ENCODE results near the gene LORICRIN. TPM values are rescaled to one million over a fixed set of nuclear protein-coding genes. Genes with fewer than 3 reads are reported as not detected.

Gene LORICRIN
- polyA plus RNA-seq, 1 experiment, result not detected

DNA sequence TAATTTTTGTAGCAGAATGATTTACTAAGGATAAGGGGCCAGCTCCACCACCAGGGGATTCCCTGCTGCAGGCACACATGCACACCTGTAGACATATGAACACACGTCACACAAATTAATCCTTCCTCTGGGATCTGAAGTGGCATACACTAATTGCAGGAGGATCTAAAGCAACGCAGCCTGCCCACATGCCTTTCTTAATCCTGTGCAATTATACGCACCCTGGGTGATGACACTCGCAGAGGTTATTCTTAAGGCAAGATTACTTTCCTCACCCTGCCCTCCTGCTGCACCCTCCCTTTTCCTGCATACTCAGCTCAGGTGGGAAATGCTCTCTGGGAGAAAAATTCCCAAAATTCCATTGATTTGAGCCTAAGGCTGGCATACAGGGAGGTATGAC lies 7.5 kb upstream of the LORICRIN start:
- no peak overlapping the region for H3K4me3 ChIP-seq (ENCODE audit: low read depth, low read length)
- POLR2A ChIA-PET, result no interaction called here
- no peak for DNase-seq (ENCODE audit: low read depth, low spot score)
- no peaks in the 10 kb centered on the region for H3K9me3 ChIP-seq (ENCODE audit: control insufficient read depth, insufficient read depth, low read length)
- TF ChIP-seq, protein P1, sequence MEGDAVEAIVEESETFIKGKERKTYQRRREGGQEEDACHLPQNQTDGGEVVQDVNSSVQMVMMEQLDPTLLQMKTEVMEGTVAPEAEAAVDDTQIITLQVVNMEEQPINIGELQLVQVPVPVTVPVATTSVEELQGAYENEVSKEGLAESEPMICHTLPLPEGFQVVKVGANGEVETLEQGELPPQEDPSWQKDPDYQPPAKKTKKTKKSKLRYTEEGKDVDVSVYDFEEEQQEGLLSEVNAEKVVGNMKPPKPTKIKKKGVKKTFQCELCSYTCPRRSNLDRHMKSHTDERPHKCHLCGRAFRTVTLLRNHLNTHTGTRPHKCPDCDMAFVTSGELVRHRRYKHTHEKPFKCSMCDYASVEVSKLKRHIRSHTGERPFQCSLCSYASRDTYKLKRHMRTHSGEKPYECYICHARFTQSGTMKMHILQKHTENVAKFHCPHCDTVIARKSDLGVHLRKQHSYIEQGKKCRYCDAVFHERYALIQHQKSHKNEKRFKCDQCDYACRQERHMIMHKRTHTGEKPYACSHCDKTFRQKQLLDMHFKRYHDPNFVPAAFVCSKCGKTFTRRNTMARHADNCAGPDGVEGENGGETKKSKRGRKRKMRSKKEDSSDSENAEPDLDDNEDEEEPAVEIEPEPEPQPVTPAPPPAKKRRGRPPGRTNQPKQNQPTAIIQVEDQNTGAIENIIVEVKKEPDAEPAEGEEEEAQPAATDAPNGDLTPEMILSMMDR (IDR thresholded peaks at IDR 0.05; ENCODE audit: low read depth, low read length), result no peak
- no peak overlapping the region for H3K27ac ChIP-seq (ENCODE audit: low read depth, low read length)
- CTCF ChIA-PET, result no interaction called here
- H3K27me3 ChIP-seq (ENCODE audit: control insufficient read depth, insufficient read depth, low read length), result no peaks in the 10 kb centered on the region

DNA sequence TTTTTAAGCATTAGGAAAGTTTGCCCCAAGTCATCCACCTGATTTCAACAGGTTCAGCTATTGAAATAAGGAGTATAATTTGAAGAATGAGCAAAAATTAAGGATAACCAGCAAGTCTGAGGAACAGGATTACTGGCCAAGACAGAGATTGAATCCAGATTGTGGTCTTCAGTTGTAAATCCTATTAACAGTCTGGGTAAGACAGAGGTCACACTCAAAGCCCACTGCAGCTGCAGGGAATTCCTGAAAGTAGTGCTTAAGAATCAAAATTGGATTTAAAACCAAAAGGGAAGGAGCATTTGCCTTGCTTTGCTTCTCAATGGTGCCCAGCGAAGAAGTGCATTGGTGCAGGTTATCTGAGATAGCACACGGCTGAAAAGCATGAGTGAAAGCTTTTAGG lies 6.4 kb upstream of the LORICRIN start:
- no peak for DNase-seq (ENCODE audit: low read depth, low spot score)
- H3K27ac ChIP-seq (ENCODE audit: low read depth, low read length), result no peak overlapping the region
- POLR2A ChIA-PET, result no interaction called here
- no peaks in the 10 kb centered on the region for H3K27me3 ChIP-seq (ENCODE audit: control insufficient read depth, insufficient read depth, low read length)
- CTCF ChIA-PET, result interaction anchor here (0.6 kb wide), 1 partner anchor 24 kb away, joined by 3 read pairs; no protein-coding TSS in a partner anchor
- no peaks in the 10 kb centered on the region for H3K9me3 ChIP-seq (ENCODE audit: control insufficient read depth, insufficient read depth, low read length)
- TF ChIP-seq, protein P1 (IDR thresholded peaks at IDR 0.05; ENCODE audit: low read depth, low read length), result no peak
- no peak overlapping the region for H3K4me3 ChIP-seq (ENCODE audit: low read depth, low read length)

DNA sequence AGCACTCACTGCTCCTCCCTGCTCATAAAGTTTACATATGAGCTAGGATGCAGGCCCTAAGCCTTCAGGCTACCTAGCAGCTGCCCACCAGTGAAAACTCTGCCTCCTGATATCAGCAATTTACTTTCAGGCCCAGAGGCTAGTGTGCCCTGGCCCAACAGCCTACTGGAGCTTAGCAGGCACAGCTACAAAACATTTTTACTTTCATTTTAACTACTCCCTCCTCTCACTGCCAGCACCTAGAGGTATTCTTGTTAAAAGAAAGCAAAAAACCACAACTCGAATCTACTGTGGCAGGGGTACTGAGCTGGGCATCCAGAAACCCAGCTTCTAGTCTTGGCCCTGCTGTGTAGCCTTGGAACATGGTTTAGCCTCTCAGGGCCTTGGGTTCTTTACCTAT lies 5.8 kb upstream of the LORICRIN start:
- Histone ChIP-seq H3K27me3 (ENCODE audit: control insufficient read depth, insufficient read depth, low read length) (no peaks in the 10 kb centered on the region), H3K9me3 (ENCODE audit: control insufficient read depth, insufficient read depth, low read length) (no peaks in the 10 kb centered on the region), H3K27ac (ENCODE audit: low read depth, low read length) (no peak overlapping the region), H3K4me3 (ENCODE audit: low read depth, low read length) (no peak overlapping the region)
- POLR2A ChIA-PET, result no interaction called here
- DNase-seq (ENCODE audit: low read depth, low spot score), result no peak
- TF ChIP-seq, protein P1 (IDR thresholded peaks at IDR 0.05; ENCODE audit: low read depth, low read length), result no peak
- CTCF ChIA-PET, result no interaction called here

DNA sequence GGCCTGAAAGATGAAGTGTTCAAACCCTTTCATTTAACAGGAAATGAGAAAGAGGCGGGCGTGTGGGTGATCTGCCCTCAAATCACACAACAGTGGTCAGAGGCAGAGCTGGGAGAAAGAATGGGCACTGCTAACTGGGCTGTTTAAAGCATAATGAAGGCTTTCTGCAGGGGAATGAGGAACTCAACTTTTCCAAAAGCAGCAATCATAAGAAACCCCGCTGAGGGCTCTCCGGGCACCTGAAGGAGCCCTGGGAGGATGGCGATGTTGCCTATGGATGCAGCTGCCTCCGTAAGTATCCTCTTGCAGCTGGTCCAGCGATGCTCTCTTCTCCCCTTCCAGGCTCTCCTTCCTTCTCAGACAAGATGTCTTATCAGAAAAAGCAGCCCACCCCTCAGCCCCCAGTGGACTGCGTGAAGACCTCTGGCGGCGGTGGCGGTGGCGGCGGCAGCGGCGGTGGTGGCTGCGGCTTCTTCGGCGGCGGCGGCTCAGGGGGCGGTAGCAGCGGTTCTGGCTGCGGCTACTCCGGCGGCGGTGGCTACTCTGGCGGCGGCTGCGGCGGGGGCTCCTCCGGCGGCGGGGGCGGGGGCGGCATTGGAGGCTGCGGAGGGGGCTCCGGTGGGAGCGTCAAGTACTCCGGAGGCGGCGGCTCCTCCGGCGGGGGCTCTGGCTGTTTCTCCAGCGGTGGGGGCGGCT lies 1.2 kb downstream of the LORICRIN start:
- Histone ChIP-seq H3K4me3 (ENCODE audit: low read depth, low read length) (no peak overlapping the region; the same call in 1 of the 2 replicates), H3K27me3 (ENCODE audit: control insufficient read depth, insufficient read depth, low read length) (peaks cover 27% of the 10 kb centered on the region), H3K9me3 (ENCODE audit: control insufficient read depth, insufficient read depth, low read length) (no peaks in the 10 kb centered on the region), H3K27ac (ENCODE audit: low read depth, low read length) (no peak overlapping the region)
- DNase-seq (ENCODE audit: low read depth, low spot score), result no peak
- TF ChIP-seq, protein P1 (IDR thresholded peaks at IDR 0.05; ENCODE audit: low read depth, low read length), result no peak
- POLR2A ChIA-PET, result no interaction called here
- CTCF ChIA-PET, result no interaction called here

DNA sequence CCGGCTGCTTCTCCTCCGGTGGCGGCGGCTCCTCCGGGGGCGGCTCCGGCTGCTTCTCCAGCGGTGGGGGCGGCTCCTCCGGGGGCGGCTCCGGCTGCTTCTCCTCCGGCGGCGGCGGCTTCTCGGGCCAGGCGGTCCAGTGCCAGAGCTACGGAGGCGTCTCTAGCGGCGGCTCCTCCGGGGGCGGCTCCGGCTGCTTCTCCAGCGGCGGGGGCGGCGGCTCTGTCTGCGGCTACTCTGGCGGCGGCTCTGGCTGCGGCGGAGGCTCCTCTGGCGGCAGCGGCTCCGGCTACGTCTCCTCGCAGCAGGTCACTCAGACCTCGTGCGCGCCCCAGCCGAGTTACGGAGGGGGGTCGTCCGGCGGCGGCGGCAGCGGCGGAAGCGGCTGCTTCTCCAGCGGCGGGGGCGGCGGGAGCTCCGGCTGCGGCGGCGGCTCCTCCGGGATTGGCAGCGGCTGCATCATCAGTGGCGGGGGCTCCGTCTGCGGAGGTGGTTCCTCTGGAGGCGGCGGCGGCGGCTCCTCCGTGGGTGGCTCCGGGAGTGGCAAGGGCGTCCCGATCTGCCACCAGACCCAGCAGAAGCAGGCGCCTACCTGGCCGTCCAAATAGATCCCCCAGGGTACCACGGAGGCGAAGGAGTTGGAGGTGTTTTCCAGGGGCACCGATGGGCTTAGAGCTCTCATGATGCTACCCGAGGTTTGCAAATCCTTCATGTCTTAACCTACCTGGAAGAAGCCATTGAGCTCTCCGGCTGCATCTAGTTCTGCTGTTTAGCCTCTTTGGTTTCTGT lies 2.0 kb downstream of the LORICRIN start:
- peaks cover 27% of the 10 kb centered on the region for H3K27me3 ChIP-seq (ENCODE audit: control insufficient read depth, insufficient read depth, low read length)
- POLR2A ChIA-PET, result no interaction called here
- no peak overlapping the region for H3K27ac ChIP-seq (ENCODE audit: low read depth, low read length)
- peak overlapping the region; percentile 38 for H3K4me3 ChIP-seq (ENCODE audit: low read depth, low read length)
- TF ChIP-seq, protein P1 (IDR thresholded peaks at IDR 0.05; ENCODE audit: low read depth, low read length), result no peak
- no peaks in the 10 kb centered on the region for H3K9me3 ChIP-seq (ENCODE audit: control insufficient read depth, insufficient read depth, low read length)
- no peak for DNase-seq (ENCODE audit: low read depth, low spot score)
- CTCF ChIA-PET, result no interaction called here
